HCT116 (cell line): ENCODE measurements around the gene RPS16. TPM values are rescaled to one million over a fixed set of nuclear protein-coding genes. Genes with fewer than 3 reads are reported as not detected.

Source experiments
- ATAC-seq: fragments of 200-7000 bp; cut with Tn5 transposase; 2 replicates; pipeline ENCODE4 v1.9.1; 2020; ENCODE audit warnings: mild to moderate bottlenecking, moderate library complexity
- BruUV-seq: library from RNA; stranded (reverse); fragments of 400-500 nt; replicated peaks from 2 replicates; lab custom pipeline; 2021; lab: Mats Ljungman, UMichigan
- CTCF ChIA-PET: fragments of 300-600 bp; sonication (Branson Sonifier 250); formaldehyde crosslinking; loops from one replicate; lab custom pipeline; 2021; ENCODE audit warnings: antibody characterized with exemption; lab: Charles Lee
- POLR2A ChIA-PET: fragments of 300-600, 350-600 bp; sonication (Branson Sonifier 250); formaldehyde crosslinking; loops from one replicate; lab custom pipeline; 2021; ENCODE audit warnings: antibody characterized with exemption; lab: Charles Lee
- RAD21 ChIA-PET, 2 experiments: fragments of 300-600 bp; sonication (Branson Sonifier 250); formaldehyde crosslinking; loops; one replicate each; lab custom pipeline; 2023; ENCODE audit warnings: low total read pairs in 2 of 2; ENCODE audit not compliant: uncharacterized antibody in 2 of 2, unreplicated experiment in 2 of 2, low non-redundant PET in 1 of 2; lab: Charles Lee
- DNase-seq: peaks from one replicate; pipeline ENCODE4 v3.0.0-alpha.2; 2010; ENCODE audit warnings: low read depth, low spot score
- H2AFZ ChIP-seq: fragments of 200-600 bp; shearing (Covaris generic), sonication (generic); 2 replicates; pipeline ENCODE4 v1.6.1; 2017; ENCODE audit warnings: low read depth, mixed run types, mixed read lengths, antibody characterized with exemption, low read length; ENCODE audit not compliant: poor library complexity, severe bottlenecking
- H3K27ac ChIP-seq: 2 replicates; pipeline ENCODE4 v1.5.1; 2012; ENCODE audit warnings: low read depth, low read length
- H3K27me3 ChIP-seq: fragments of 200-600 bp; sonication (generic); 2 replicates; pipeline ENCODE4 v1.6.1; 2016; ENCODE audit warnings: mixed run types, low read length, mixed read lengths; ENCODE audit not compliant: insufficient read depth
- H3K36me3 ChIP-seq, 2 experiments: fragments of 200-500 bp in 1 of 2; fragments of 200-600 bp in 1 of 2; sonication (Bioruptor generic) in 1 of 2; sonication (generic) in 1 of 2; 2 replicates each; pipeline versions ENCODE4 v1.5.1 to v1.6.1; 2014 to 2016; ENCODE audit warnings: low read length in 2 of 2, inconsistent platforms in 1 of 2, mixed read lengths in 1 of 2, mixed run types in 1 of 2; ENCODE audit not compliant: insufficient read depth in 2 of 2, control insufficient read depth in 1 of 2
- H3K4me1 ChIP-seq, 2 experiments: fragments of 200-600 bp in 1 of 2; sonication (generic) in 1 of 2; 2 replicates each; pipeline versions ENCODE4 v1.5.1 to v1.6.1; 2012 to 2017; ENCODE audit warnings: low read length in 2 of 2, inconsistent platforms in 1 of 2, mild to moderate bottlenecking in 1 of 2, mixed read lengths in 1 of 2, mixed run types in 1 of 2, moderate library complexity in 1 of 2; ENCODE audit not compliant: insufficient read depth in 2 of 2, control insufficient read depth in 1 of 2
- H3K4me2 ChIP-seq: fragments of 200-600 bp; sonication (generic); 2 replicates; pipeline ENCODE4 v1.6.1; 2017; ENCODE audit warnings: mixed run types, low read length, mixed read lengths
- H3K4me3 ChIP-seq, 2 experiments: fragments of 200-600 bp in 1 of 2; sonication (generic) in 1 of 2; replicated peaks in 1 of 2; 2 replicates each; pipeline ENCODE4 v1.5.1; 2011 to 2016; ENCODE audit warnings: low read length in 2 of 2, control low read depth in 1 of 2, low read depth in 1 of 2, mild to moderate bottlenecking in 1 of 2, mixed read lengths in 1 of 2, mixed run types in 1 of 2
- H3K79me2 ChIP-seq: fragments of 200-600 bp; sonication (generic); 2 replicates; pipeline ENCODE4 v1.6.1; 2017; ENCODE audit warnings: mild to moderate bottlenecking, mixed run types, low read length, moderate library complexity, mixed read lengths; ENCODE audit not compliant: insufficient read depth
- H3K9ac ChIP-seq: fragments of 200-600 bp; sonication (generic); 2 replicates; pipeline ENCODE4 v1.6.1; 2016; ENCODE audit warnings: low read length, mixed read lengths
- H3K9me2 ChIP-seq: fragments of 200-600 bp; sonication (generic), shearing (Covaris generic); 2 replicates; pipeline ENCODE4 v1.6.1; 2017; ENCODE audit warnings: mixed run types, mild to moderate bottlenecking, moderate library complexity; ENCODE audit not compliant: insufficient read depth
- H3K9me3 ChIP-seq, 2 experiments: fragments of 200-500 bp in 1 of 2; fragments of 200-600 bp in 1 of 2; sonication (Bioruptor generic) in 1 of 2; sonication (generic) in 1 of 2; 2 replicates each; pipeline ENCODE4 v1.6.1; 2014 to 2017; ENCODE audit warnings: low read length in 2 of 2, mixed read lengths in 2 of 2, inconsistent platforms in 1 of 2, low read depth in 1 of 2, mild to moderate bottlenecking in 1 of 2, mixed run types in 1 of 2, moderate library complexity in 1 of 2; ENCODE audit not compliant: control insufficient read depth in 1 of 2, insufficient read depth in 1 of 2
- H4K20me1 ChIP-seq: fragments of 200-600 bp; sonication (generic), shearing (Covaris generic); 2 replicates; pipeline ENCODE4 v1.6.1; 2017; ENCODE audit warnings: mixed run types, mild to moderate bottlenecking, moderate library complexity; ENCODE audit not compliant: insufficient read depth
- CEBPB ChIP-seq: IDR thresholded peaks from 2 replicates; pipeline ENCODE4 v1.6.1; 2012; ENCODE audit warnings: low read depth
- FOSL1 ChIP-seq: IDR thresholded peaks from 2 replicates; pipeline ENCODE4 v1.6.1; 2012; ENCODE audit warnings: low read depth
- POLR2A ChIP-seq: IDR thresholded peaks from 2 replicates; pipeline ENCODE4 v1.7.0; 2011; ENCODE audit warnings: borderline replicate concordance; ENCODE audit not compliant: insufficient read depth, insufficient read length; ENCODE audit errors: extremely low read depth
- SP1 ChIP-seq: IDR thresholded peaks from 2 replicates; pipeline ENCODE4 v1.6.1; 2012; ENCODE audit warnings: low read depth
- TCF7L2 ChIP-seq: IDR thresholded peaks from 2 replicates; pipeline ENCODE4 v1.7.0; 2011; ENCODE audit warnings: borderline replicate concordance, inconsistent platforms; ENCODE audit not compliant: insufficient read depth, insufficient read length; ENCODE audit errors: extremely low read depth
- YY1 ChIP-seq: IDR thresholded peaks from 2 replicates; pipeline ENCODE4 v1.6.1; 2011; ENCODE audit warnings: low read length, low read depth, moderate library complexity, mild to moderate bottlenecking; ENCODE audit not compliant: insufficient replicate concordance; ENCODE audit errors: extremely low read depth
- intact Hi-C: fragments of 100-400 bp; cut with micrococcal nuclease; formaldehyde crosslinking; loops from 2 replicates; pipeline ENCODE4 v1.10.0; 2022
- total RNA-seq: library from RNA; stranded (reverse); gene quantifications from one replicate; pipeline ENCODE4 v1.2.1, GENCODE V29; 2021; ENCODE audit not compliant: unreplicated experiment

RPS16 gene
- total RNA-seq, 1 experiment from 2014 or later, result 3,365 TPM

GRCh38 chr19:39469036-39469435 is 33.3 kb upstream of the RPS16 start:
- CTCF ChIA-PET, result no interaction called here
- Histone ChIP-seq H4K20me1 (no peaks in the 10 kb centered on the region), H3K4me1 (no peaks in the 10 kb centered on the region), H2AFZ (no peak overlapping the region), H3K27me3 (no peaks in the 10 kb centered on the region), H3K36me3 (peaks cover 57 to 78% of the 10 kb centered on the region in 2 experiments), H3K9me2 (no peaks in the 10 kb centered on the region), H3K27ac (no peak overlapping the region), H3K79me2 (peaks cover 16% of the 10 kb centered on the region; the same call in 1 of the 2 replicates), H3K9me3 (no peaks in the 10 kb centered on the region), H3K9ac (no peak overlapping the region), H3K4me2 (no peak overlapping the region), H3K4me3 (no peak overlapping the region)
- POLR2A ChIA-PET, result no interaction called here
- BruUV-seq, result no TSS peak
- no peak for TF ChIP-seq POLR2A
- intact Hi-C loops, result no loop called here
- RAD21 ChIA-PET, result no interaction called here
- DNase-seq (no peak), ATAC-seq (no peak)

GRCh38 chr19:39467941-39468340 is 32.2 kb upstream of the RPS16 start:
- DNase-seq (no peak), ATAC-seq (no peak)
- no peaks in the 10 kb centered on the region for H3K9me3 ChIP-seq
- H3K9me2 ChIP-seq, result no peaks in the 10 kb centered on the region
- H3K4me1 ChIP-seq, result no peaks in the 10 kb centered on the region
- RAD21 ChIA-PET, result no interaction called here
- POLR2A ChIA-PET, result no interaction called here
- H3K27me3 ChIP-seq, result no peaks in the 10 kb centered on the region
- intact Hi-C loops, result no loop called here
- BruUV-seq, result no TSS peak
- CTCF ChIA-PET, result no interaction called here
- no peak overlapping the region for H3K4me3 ChIP-seq
- no peak overlapping the region for H3K9ac ChIP-seq
- H4K20me1 ChIP-seq, result no peaks in the 10 kb centered on the region
- no peak overlapping the region for H2AFZ ChIP-seq
- TF ChIP-seq FOSL1 (no peak), TCF7L2 (no peak), SP1 (no peak), CEBPB (no peak), YY1 (no peak)
- no peak overlapping the region for H3K27ac ChIP-seq
- peaks cover 51 to 76% of the 10 kb centered on the region in 2 experiments for H3K36me3 ChIP-seq
- peaks cover 21% of the 10 kb centered on the region; the same call in 1 of the 2 replicates for H3K79me2 ChIP-seq
- H3K4me2 ChIP-seq, result no peak overlapping the region
